ENCODE data around the gene CDC14A. TPM values are rescaled to one million over a fixed set of nuclear protein-coding genes. Genes with fewer than 3 reads are reported as not detected.

Gene CDC14A, protein sequence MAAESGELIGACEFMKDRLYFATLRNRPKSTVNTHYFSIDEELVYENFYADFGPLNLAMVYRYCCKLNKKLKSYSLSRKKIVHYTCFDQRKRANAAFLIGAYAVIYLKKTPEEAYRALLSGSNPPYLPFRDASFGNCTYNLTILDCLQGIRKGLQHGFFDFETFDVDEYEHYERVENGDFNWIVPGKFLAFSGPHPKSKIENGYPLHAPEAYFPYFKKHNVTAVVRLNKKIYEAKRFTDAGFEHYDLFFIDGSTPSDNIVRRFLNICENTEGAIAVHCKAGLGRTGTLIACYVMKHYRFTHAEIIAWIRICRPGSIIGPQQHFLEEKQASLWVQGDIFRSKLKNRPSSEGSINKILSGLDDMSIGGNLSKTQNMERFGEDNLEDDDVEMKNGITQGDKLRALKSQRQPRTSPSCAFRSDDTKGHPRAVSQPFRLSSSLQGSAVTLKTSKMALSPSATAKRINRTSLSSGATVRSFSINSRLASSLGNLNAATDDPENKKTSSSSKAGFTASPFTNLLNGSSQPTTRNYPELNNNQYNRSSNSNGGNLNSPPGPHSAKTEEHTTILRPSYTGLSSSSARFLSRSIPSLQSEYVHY
- 11.5 TPM for polyA plus RNA-seq

DNA sequence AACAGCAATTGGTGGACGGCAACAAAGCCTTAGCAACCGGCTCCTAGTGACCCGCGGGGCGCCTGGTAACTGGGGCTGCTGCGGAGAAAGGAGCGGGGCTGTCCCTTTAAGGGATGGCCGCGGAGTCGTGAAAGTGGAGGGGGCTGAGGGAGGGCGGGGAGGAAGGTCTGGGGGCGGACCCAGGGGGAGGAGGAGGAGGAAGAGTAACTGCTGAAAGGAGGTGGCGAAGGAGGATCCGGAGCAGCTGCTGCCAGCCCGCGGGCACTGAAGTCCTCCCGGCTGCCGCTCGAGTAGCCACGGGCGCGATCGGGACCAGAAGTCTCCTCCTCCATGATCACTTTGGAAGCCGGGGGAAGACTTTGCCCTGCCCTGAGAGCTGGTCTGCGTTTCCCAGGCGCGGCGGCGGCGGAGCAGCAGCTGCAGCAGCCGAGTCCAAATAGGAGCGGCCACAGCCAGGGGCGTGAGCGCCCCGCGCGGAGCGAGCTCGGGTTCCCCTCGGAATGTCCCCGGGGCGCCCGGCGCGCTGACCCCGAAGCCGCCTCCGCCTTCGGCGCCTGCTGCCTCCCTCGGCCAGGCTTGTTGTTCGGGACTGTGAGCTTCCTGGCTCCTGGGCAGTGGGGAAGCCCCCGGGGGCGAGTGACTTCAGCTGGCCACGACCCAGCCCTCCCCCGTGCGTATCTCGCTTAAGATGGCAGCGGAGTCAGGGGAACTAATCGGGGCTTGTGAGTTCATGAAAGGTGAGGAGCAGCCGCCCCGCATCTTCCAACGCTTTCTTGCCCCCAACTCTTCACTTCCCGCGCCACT is at the start of gene CDC14A:
Gene CDC14A (plus strand): TSS at position 240 of the 804 bp plus-strand sequence. CDS start 449 bp downstream, at position 689.
- peak within 1 kb of the TSS; percentile 95 to 99 (median 98) for H3K27ac Mint-ChIP-seq
- H3K9me3 Mint-ChIP-seq: no peaks in the 10 kb centered on the region
- peaks cover 26 to 38% (median 33%) of the 10 kb centered on the region in 3 donors for H3K4me1 Mint-ChIP-seq
- peaks cover 2% of the 10 kb centered on the region for H3K36me3 Mint-ChIP-seq
- peak within 1 kb of the TSS; percentile 99 to 100 (median 100) for H3K4me3 Mint-ChIP-seq
- no peaks in the 10 kb centered on the region for H3K27me3 Mint-ChIP-seq

DNA sequence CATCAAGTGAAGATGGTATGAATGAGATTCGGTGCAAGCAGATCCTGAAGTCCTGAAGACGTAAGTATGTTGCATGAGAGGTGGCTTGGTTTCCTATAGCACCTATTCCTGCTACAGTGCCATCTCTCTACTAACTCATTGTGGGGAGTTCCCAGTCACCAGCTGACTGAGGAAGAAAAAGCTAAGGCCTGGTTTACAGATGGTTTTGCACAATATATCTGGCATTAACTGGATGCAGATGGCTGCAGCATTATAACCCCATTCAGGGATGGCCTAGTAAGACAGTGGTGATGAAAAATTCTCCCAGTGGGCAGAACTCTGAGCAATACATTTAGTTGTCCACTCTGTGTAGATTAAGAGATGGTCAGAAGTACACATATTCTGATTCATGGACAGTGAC is 49.6 kb upstream of the CDC14A start:
- Mint-ChIP-seq H3K27me3 (no peaks in the 10 kb centered on the region), H3K4me3 (no peak overlapping the region), H3K4me1 (peaks cover 0 to 3% (median 1%) of the 10 kb centered on the region in 3 donors), H3K36me3 (no peaks in the 10 kb centered on the region), H3K27ac (no peak overlapping the region), H3K9me3 (no peaks in the 10 kb centered on the region)

DNA sequence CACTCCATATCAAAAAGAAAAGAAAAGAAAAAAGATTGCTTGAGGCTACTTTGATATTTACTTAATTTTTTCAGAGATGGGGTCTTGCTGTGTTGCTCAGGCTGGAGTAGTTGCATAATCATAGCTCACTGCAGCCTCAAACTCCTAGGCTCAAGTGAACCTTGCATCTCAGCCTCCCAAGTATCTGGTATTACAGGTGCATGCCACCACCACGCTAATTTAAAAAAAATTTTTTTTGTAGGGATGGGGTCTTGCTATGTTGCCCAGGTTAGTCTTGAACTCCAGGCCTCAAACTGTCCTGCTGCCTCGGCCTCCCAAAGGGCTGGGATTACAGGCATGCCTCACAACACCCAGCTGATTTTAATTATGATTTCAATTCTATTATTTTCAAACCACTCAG is 48.1 kb upstream of the CDC14A start:
- H3K36me3 Mint-ChIP-seq: no peaks in the 10 kb centered on the region
- no peaks in the 10 kb centered on the region for H3K27me3 Mint-ChIP-seq
- H3K27ac Mint-ChIP-seq: no peak overlapping the region
- peaks cover 0 to 3% (median 3%) of the 10 kb centered on the region in 3 donors for H3K4me1 Mint-ChIP-seq
- no peak overlapping the region for H3K4me3 Mint-ChIP-seq
- peaks cover 0 to 2% (median 0%) of the 10 kb centered on the region in 3 donors for H3K9me3 Mint-ChIP-seq

DNA sequence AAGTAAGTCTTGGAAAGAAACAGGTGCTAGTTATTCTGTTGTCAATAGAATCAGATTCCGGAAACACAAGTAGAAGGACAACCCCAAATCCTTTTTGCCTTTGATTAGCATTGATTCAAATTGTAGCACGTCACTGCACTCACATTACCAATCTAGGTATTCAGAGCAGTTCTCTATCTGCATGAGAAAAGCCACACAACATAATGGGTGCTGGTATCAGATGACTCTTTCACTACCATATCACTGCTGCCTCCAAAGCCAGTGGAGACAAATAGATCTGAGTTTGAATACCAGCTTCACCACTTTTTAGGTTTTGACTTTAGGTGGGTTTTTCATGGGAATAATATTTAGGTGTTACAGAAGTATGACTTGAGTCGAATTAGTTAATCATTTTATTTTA is 47.4 kb upstream of the CDC14A start:
- H3K36me3 Mint-ChIP-seq: peaks cover 1% of the 10 kb centered on the region
- H3K4me3 Mint-ChIP-seq: no peak overlapping the region
- peaks cover 0 to 5% (median 2%) of the 10 kb centered on the region in 3 donors for H3K9me3 Mint-ChIP-seq
- H3K27me3 Mint-ChIP-seq: no peaks in the 10 kb centered on the region
- H3K4me1 Mint-ChIP-seq: peaks cover 0 to 3% (median 3%) of the 10 kb centered on the region in 3 donors
- H3K27ac Mint-ChIP-seq: no peak overlapping the region

GRCh38 chr1:100305954-100306353 is 46.4 kb upstream of the CDC14A start:
- no peak overlapping the region for H3K4me3 Mint-ChIP-seq
- no peak overlapping the region for H3K27ac Mint-ChIP-seq
- no peaks in the 10 kb centered on the region for H3K27me3 Mint-ChIP-seq
- peaks cover 0 to 3% (median 3%) of the 10 kb centered on the region in 3 donors for H3K4me1 Mint-ChIP-seq
- H3K9me3 Mint-ChIP-seq: peaks cover 0 to 8% (median 2%) of the 10 kb centered on the region in 3 donors
- peaks cover 3% of the 10 kb centered on the region for H3K36me3 Mint-ChIP-seq

DNA sequence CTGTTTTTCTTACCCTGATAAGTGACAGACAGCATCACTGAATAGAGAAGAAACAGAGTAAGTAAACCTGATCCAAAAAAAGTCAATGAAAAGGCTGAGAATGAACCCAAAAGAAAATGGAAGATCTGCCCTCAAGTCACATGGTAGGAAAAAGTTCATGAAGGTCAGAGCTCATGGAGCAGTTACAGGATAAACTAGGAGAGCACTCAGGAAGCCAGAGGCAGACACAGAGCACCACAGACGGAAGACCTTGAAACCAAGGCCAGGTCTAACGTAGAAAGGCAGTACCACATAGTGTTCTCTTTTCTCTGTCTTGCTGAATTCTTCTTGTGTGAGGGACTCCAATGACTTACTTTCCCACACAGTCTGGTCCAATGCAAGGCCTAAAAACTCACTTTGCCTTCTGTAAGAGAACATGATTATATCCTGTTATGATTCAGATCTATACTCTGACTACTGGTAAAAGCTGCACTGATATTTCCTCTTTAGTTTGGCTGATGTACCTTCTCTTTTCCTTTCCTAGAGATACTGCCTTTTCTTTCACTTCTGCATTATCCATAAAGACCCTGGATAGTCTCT is 45.5 kb upstream of the CDC14A start:
- Mint-ChIP-seq H3K27me3 (no peaks in the 10 kb centered on the region), H3K4me3 (no peak overlapping the region), H3K27ac (no peak overlapping the region), H3K9me3 (peaks cover 2 to 8% (median 4%) of the 10 kb centered on the region in 3 donors), H3K4me1 (peaks cover 0 to 3% (median 3%) of the 10 kb centered on the region in 3 donors), H3K36me3 (peaks cover 3% of the 10 kb centered on the region)

DNA sequence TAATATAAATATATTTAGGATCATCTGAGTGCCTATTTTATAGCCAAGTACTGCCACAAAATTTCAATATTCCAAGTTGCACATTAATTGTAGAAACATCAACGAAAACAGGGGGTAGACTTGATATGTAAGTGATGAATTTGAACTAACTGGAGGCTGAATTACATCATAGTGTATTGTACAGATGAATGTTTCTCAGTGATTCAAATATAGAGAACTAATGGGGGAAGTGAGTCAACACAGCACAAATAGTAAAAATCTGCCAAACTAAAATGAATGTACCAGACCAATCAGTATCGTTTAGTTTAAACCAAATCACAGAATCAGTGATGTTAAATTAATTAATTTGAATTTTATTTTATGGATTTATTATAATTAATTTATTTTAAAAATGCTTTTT is 43.5 kb upstream of the CDC14A start:
- H3K9me3 Mint-ChIP-seq: peaks cover 2 to 8% (median 4%) of the 10 kb centered on the region in 3 donors
- H3K4me3 Mint-ChIP-seq: no peak overlapping the region
- H3K4me1 Mint-ChIP-seq: peaks cover 0 to 3% (median 3%) of the 10 kb centered on the region in 3 donors
- H3K36me3 Mint-ChIP-seq: peaks cover 3% of the 10 kb centered on the region
- H3K27ac Mint-ChIP-seq: no peak overlapping the region
- no peaks in the 10 kb centered on the region for H3K27me3 Mint-ChIP-seq

GRCh38 chr1:100309863-100310262 is 42.4 kb upstream of the CDC14A start:
- peaks cover 0 to 6% (median 3%) of the 10 kb centered on the region in 3 donors for H3K4me1 Mint-ChIP-seq
- H3K36me3 Mint-ChIP-seq: peaks cover 3% of the 10 kb centered on the region
- H3K9me3 Mint-ChIP-seq: peaks cover 2 to 8% (median 4%) of the 10 kb centered on the region in 3 donors
- no peaks in the 10 kb centered on the region for H3K27me3 Mint-ChIP-seq
- H3K4me3 Mint-ChIP-seq: no peak overlapping the region
- no peak overlapping the region for H3K27ac Mint-ChIP-seq

DNA sequence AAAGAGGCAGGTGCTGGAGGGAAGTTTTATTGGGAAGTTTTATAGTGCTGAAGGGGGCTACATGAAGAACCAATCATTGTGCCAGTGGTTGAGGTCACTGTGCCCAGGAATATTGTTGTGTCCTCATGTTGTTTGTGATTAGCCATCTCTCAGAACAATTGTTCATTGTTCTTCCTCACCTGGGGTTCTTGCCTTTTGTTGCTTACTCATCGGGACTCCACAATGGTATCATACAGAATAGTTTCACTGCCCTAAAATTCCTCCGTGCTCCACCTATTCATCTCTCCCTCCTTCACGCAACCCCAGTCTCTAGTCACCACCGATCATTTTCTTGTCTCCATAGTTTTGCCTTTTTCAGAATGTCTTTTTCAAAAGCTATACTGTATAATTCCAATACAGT is 38.9 kb upstream of the CDC14A start:
- peaks cover 0 to 4% (median under 1%) of the 10 kb centered on the region in 3 donors for H3K4me1 Mint-ChIP-seq
- no peak overlapping the region for H3K4me3 Mint-ChIP-seq
- peaks cover 3% of the 10 kb centered on the region for H3K27me3 Mint-ChIP-seq
- peaks cover 3% of the 10 kb centered on the region for H3K36me3 Mint-ChIP-seq
- H3K9me3 Mint-ChIP-seq: peaks cover 11 to 16% (median 12%) of the 10 kb centered on the region in 3 donors
- H3K27ac Mint-ChIP-seq: no peak overlapping the region

- Mint-ChIP-seq H3K27ac (no peak overlapping the region), H3K4me1 (peaks cover 0 to 4% (median 0%) of the 10 kb centered on the region in 3 donors)
Measured at GRCh38 chr1:100316622-100317021, 35.7 kb upstream of the CDC14A start.

DNA sequence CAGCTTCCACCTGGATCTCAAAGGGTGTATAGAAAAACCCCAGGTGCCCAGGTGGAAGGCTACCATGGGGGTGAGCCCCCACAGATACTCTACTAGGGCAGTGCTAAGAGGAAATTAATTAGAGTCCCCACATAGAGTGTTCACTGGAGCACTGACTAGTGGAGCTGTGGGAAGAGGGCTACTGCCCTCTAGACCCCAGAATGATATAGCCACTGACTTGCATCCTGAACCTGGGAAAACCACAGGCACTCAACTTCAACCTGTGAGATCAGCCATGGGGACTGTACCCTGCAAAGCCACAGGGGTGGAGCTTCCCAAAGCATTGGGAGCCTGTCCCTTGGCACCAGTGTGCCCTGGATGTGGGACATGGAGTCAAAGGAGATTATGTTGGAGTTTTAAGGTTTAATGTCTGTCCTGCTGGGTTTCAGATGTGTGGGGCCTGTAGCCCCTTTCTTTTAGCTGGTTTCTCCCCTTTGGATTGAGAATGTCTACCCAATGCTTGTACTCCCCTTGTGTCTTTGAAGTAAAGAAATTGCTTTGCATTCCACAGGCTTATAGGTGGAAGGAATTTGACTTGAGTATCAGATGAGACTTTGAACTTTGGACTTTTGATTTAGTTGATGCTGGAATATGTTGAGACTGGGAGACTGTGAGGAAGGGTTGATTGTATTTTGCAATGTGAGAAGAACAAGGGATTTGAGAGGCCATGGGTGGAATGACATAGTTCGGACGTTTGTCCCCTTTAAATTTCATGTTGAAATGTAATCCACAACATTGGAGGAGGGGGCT is 31.8 kb upstream of the CDC14A start:
- H3K27ac Mint-ChIP-seq: no peak overlapping the region
- no peak overlapping the region for H3K4me3 Mint-ChIP-seq
- H3K9me3 Mint-ChIP-seq: peaks cover 14 to 19% (median 18%) of the 10 kb centered on the region in 3 donors

More at GRCh38 chr1:100316622-100317021, 35.7 kb upstream of the CDC14A start:
- Mint-ChIP-seq H3K9me3 (peaks cover 14 to 22% (median 19%) of the 10 kb centered on the region in 3 donors), H3K4me3 (no peak overlapping the region), H3K27me3 (peaks cover 3% of the 10 kb centered on the region), H3K36me3 (no peaks in the 10 kb centered on the region)

DNA sequence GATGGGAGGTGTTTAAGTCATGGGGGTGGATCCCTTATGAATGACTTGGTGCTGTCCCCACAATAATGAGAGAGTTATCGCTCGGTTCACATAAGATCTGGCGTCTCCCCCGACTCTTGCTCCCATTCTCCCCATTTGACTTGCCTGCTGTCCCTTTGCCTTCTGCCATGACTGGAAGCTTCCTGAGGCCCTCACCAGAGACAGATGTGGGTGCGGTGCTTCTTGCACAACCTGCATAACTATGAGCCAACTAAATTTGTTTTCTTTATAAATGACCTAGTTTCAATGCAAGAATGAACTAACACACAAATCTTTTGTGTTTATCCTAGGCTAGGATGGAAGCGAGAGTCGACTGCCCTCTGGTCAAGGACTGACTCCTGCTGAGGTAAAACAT is 31.2 kb upstream of the CDC14A start:
- Mint-ChIP-seq H3K4me3 (no peak overlapping the region), H3K9me3 (peaks cover 11 to 19% (median 13%) of the 10 kb centered on the region in 3 donors), H3K27me3 (no peaks in the 10 kb centered on the region), H3K36me3 (peaks cover 2% of the 10 kb centered on the region), H3K4me1 (no peaks in the 10 kb centered on the region), H3K27ac (no peak overlapping the region)

More for the DNA sequence above, 31.8 kb upstream of the CDC14A start:
- peaks cover under 1% of the 10 kb centered on the region for H3K27me3 Mint-ChIP-seq
- peaks cover 2% of the 10 kb centered on the region for H3K36me3 Mint-ChIP-seq
- H3K4me1 Mint-ChIP-seq: no peaks in the 10 kb centered on the region

- no peaks in the 10 kb centered on the region for H3K4me1 Mint-ChIP-seq
- peaks cover 9 to 19% (median 13%) of the 10 kb centered on the region in 3 donors for H3K9me3 Mint-ChIP-seq
- peaks cover 2% of the 10 kb centered on the region for H3K36me3 Mint-ChIP-seq
- no peaks in the 10 kb centered on the region for H3K27me3 Mint-ChIP-seq
- H3K27ac Mint-ChIP-seq: no peak overlapping the region
- no peak overlapping the region for H3K4me3 Mint-ChIP-seq
Measured at GRCh38 chr1:100321506-100321905, 30.8 kb upstream of the CDC14A start.

Data from IgD-negative memory B cell (primary cell).